NCI-H1105 (cell line): ENCODE data around the gene DROSHA.

Experiments used
- DNase-seq: peaks from one replicate; lab custom pipeline; 2025; lab: John Stamatoyannopoulos, UW

Gene DROSHA

DNA sequence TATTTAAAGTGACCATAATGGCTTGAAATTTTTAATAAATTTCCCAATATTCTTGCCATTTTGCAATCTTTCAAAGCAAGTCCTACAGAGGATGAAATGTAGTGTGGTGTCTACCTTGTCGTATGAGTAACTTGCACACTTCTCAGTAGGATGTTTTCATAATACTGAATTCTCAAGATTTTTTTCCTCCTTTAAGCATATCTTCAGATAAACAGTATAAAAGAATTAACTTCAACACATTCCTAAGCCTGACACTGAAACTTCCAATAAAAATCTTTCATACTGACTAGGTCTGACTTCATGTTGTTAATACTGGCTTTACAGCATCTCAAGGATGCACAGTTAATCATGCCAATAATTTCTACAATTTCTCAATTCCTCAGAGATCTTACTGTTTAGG, 62.0 kb downstream of the DROSHA start:
- DNase-seq: no peak

DNA sequence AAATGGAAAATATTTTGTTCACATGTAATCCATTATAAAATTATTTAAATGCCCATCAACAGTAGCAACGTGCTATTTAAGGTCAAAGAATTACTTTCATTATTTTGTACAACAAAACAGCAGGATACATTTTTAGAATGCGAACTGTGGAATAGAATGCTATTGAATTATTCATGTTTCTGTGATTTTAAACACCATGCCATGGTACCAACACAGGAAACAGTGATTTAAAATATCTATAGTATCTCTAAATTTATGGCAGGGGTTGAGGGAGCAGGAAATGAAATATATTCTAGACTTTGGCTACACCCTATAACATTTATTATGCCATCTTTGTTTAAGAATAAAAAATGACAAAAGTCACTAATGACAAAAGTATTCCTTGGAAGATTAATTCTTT, 62.4 kb downstream of the DROSHA start:
- no peak for DNase-seq

DNA sequence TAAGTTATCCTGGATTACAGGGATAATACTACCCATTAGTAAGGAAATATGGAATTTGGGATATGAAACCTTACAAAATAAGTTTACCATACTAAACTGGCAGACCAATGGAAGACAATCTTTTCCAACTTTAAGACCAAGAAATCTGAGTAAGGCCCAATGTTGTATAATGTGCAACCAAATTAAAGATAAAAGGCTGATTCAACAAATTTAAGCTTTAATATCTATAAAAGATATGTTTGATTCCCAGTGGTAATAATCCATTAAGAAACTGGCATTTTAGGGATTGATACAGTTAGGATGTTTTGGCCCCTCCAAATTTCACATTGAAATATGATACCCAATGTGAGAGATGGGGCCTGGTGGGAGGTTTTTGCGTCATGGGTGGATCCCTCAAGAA, 66.6 kb downstream of the DROSHA start:
- no peak for DNase-seq

GRCh38 chr5:31464081-31464480, 67.8 kb downstream of the DROSHA start:
- no peak for DNase-seq

DNA sequence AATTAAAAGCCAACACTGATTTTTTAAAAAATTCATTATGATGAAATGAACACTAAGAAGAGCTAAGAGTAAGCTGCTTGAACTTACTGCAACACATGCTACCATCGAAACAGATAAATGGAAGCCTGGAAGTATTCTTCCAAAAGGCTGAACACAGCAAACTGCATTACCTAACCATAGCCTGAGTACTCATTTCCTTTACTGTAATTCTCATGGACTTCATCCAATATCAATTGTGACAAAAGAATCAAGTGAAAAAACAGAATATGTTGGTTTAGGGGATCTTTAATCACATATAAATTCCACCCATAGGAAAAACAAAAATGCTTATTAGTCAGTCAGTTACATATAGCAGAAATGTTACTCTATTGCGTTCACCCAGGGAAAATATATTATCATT, 68.5 kb downstream of the DROSHA start:
- DNase-seq: no peak

GRCh38 chr5:31459594-31459993, 72.3 kb downstream of the DROSHA start:
- no peak for DNase-seq

- no peak for DNase-seq
Observed at GRCh38 chr5:31455172-31455571, 76.7 kb downstream of the DROSHA start.

GRCh38 chr5:31453522-31453921, 78.4 kb downstream of the DROSHA start:
- DNase-seq: no peak

DNA sequence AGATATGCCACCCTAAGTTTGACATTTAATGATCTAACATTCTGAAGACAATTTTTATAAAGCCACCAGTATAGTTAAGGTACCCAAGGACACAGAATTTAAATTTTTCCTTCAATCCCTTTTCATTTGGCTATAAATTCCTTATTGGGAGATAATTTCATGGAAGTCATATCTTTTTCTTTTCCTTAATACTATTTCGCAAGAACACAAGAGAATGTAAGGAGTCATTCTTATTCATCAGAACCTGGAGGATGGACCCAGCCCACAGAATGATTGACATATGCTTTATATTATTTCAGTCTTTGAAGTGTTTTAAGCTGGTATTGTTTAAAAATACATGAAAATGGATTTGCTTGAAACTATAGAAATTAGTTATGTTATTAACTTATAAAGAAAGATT, 79.6 kb downstream of the DROSHA start:
- no peak for DNase-seq

- no peak for DNase-seq
Observed at GRCh38 chr5:31449962-31450361, 81.9 kb downstream of the DROSHA start.

DNA sequence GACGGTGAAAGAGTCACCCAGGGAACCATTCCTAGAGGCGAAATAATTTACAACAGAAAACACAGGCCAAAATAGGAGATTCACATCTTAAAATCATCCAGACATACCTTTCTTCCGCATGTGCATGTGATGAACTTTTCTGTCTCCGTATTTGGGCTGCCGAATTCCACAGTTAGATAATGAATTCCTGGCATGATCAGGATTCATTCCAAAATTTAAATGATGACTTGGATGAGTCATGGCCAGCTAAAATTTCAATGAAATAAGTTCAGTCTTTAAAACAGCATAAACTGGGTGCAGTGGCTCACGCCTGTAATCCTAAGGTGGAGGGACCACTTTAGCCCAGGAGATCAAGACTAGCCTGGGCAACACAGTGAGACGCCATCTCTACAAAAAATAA, 82.7 kb downstream of the DROSHA start:
- no peak for DNase-seq

DNA sequence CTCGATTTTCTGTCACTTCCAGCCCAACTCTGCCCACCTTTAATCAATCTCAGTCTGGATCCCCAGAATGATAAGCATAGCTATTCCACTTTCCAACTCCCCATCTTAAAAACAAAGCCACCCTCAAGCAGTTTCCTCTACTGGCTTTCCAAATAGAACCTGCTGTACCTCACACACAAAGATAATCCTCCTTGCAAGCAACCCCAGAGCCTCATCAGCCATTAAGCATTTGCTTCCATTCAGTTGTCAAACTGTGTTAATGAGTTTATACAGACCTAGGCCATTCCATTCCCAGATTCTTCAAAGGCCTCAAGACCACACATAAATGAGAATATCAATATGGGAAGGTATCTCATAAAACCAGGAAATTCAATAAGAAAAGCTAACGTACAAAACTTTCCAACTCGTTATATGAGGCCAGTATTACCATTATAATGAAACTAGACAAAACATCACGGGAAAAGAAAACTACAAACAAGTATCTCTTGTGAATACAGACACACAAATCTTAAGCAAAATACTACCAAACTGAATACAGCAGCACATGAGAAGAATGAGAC, 86.8 kb downstream of the DROSHA start:
- DNase-seq: no peak

DNA sequence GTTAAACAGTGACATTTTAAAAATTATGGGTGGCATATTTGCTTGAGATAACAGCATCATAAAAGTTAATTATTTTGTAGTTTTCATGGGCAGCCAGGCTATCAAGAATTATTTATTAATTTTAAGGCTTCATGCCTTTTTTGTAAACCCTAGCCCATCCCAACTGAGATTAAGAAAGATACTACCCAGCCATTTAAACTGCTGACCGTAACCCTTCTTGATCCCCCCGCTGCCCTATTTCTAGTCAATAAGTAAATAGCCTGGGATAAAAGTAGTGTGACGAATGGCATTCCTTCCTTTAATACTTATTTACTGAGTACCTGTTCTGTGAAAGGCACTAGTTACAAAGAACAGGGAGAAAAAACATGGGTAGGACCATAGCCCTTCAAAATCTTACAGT, 88.3 kb downstream of the DROSHA start:
- no peak for DNase-seq

DNA sequence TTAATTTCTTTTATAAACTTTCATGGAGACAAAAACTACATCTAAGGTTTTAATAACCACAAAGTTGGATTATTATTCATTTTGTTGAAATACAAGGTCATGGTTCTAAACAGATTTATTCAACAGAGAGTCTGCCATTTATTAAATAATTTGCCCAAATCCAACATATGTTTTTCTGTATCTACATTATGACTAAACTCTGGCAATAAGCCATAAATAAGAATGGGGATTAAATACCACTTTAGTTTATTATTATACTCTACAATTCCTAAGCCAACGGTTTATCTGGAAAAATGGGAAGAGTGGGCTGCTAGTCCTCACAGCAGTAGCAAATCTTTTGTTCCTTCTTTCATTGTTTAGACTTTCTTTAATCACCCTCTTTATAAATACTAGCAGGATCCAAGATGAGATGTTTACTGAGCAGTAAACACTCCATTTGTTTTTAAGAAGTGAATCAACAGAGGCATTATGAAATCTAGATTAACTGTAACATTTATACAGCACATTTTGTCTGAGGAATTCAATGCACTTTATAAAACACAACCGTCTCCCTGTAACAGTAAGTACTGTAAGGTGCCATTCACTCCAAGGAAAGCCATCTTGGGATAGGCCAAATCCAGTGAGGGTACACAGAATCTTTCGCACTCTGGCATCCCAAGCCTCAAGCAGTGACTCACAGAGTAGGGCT, 89.7 kb downstream of the DROSHA start:
- DNase-seq: no peak

DNA sequence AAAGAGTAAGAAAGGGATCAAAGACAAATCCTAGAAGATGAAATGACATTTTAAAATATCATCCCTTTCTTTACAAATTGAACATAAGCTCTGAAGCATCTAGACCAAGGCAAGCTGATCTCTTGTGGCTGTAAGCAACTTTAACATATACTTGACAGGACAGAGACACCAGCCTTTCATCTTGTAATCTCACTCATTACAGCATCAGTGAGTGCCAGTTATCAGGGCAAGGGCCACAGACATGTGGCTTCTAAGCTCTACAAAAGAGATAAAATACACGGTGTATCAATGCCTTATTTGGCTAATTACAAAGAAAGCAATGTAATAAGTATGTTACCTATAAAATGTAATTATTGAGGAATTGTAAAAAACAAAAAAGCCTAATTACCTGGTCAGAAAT, 95.0 kb downstream of the DROSHA start:
- DNase-seq: no peak

DNA sequence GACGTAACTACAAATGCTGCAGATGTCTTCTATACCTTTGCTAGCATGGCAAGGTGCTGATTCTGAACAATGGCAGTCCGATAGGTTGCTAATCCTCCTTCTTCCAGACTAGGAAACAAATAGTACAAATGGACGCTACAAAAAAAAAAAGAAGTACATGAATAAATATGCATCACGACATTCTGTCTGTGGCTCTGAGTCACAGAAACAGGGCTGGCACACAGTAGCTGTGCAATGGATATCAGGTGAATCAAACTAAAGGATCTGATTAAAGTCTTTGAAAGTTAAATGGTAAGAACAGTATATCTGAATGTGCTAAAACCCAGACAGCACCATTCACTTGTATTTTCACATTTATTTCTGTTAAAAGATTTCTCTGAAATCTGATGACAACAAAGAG, 96.2 kb downstream of the DROSHA start:
- DNase-seq: no peak

DNA sequence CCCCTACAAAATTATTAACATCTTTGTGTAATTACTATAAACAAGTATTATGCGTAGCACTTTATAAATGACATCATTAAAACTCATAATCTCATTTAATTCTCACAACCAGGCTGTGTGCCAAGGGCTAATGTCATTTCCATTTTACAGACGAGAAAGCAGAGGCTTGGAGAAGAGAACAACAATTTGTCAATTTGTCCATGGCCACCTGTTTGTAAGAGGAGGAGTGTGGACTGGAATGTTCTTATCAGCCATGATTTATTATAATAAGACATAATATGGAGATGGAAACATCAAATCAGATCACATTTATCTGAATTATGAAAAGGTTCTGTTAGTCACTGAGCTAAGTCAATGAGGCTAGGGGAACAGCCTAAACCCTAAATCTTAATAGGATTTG, 97.0 kb downstream of the DROSHA start:
- DNase-seq: no peak

GRCh38 chr5:31433229-31433628, 98.7 kb downstream of the DROSHA start:
- DNase-seq: no peak

DNA sequence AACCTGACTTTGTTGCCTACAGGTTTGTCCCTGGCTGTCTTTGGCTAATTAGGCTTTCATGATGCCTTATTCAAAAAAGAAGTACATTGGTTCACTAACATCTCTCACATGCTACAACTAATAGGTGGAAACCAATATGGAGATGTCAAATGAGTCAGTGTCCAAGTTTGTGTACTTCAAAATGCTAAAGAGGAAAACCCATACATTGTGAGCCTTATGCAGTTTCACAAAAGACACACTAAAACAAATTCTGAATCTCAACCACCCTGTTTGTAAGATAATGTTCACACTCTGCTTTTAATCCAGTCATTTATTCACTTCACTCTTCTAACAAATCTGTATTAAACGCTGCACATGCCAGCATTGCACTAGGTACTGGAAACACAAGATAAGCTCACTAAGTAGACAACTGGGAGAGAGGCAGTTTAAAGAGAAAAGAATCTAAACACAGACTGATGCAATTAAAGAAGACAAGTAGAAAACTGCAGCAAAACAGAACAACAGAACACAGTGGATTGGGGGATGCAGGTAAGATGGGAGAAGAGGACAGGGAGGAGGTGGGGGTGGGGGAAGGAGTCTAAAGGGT, 104.1 kb downstream of the DROSHA start:
- DNase-seq: no peak

- no peak for DNase-seq
Observed at GRCh38 chr5:31427013-31427723, 104.7 kb downstream of the DROSHA start.

DNA sequence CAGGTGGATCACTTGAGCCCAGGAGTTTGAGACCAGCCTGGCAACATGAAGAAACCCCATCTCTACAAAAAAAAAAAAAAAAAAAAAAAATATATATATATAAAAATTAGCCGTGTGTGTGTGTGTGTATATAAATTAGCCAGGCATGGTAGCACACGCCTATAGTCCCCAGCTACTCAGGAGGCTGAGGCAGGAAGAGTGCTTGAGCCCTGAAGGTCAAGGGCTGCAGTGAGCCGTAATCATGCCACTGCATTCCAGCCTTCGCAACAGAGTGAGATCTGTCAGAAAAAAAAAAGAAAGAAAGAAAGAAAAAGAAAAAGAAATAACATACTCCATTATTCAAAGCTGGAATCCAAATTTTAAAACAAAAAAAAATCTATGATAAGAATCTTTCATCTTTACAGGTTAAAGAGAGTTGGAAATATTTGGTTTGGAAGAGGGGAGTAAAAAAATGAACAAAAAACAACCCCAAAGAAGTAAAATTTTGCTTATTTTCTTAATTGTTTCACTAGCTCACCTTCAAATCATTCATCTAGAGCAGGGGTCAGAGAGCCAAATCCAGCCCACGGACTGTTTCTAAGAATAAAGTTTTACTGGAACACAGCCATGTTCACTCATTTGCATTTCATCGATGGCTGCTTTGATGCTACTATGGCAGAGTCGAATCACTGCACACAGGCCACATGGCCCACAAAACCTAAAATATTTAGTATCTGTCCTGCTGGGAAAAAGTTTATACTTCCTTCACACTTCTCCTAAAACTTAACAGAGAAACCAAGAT, 109.9 kb downstream of the DROSHA start:
- no peak for DNase-seq

DNA sequence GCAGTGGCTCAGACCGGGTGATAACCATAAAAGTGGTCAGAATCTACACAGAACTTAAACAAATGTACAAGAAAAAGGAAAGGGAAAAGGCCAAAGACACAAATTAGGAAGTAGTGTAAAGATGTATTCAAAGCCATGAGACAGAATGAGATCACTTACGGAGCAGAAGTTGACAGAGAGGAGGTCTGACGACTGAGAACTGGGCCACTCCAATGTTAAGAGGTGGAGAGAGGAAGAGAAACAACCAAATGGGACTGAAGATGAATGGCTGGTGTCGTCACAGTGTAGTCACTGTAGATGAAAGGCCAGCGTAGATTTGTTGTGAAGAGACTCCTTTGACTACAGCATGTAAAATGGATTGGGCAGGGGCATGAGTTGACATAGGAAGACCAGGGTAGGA, 114.4 kb downstream of the DROSHA start:
- no peak for DNase-seq
